ENCODE measurements around the gene PCNA.

GRCh38 chr20:5149892-5150225 is 30.1 kb upstream of the PCNA start:
- TF ChIP-seq, protein P1, sequence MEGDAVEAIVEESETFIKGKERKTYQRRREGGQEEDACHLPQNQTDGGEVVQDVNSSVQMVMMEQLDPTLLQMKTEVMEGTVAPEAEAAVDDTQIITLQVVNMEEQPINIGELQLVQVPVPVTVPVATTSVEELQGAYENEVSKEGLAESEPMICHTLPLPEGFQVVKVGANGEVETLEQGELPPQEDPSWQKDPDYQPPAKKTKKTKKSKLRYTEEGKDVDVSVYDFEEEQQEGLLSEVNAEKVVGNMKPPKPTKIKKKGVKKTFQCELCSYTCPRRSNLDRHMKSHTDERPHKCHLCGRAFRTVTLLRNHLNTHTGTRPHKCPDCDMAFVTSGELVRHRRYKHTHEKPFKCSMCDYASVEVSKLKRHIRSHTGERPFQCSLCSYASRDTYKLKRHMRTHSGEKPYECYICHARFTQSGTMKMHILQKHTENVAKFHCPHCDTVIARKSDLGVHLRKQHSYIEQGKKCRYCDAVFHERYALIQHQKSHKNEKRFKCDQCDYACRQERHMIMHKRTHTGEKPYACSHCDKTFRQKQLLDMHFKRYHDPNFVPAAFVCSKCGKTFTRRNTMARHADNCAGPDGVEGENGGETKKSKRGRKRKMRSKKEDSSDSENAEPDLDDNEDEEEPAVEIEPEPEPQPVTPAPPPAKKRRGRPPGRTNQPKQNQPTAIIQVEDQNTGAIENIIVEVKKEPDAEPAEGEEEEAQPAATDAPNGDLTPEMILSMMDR (IDR thresholded peaks at IDR 0.05): no peak
- no peak for TF ChIP-seq POLR2A (IDR thresholded peaks at IDR 0.05)
